ENCODE measurements around the gene TMEM245.
"Not testable (repeated sequence)": the region's sequence is repeated elsewhere in the genome, so short reads cannot be mapped to it uniquely, and the experiment has no call there.

Gene TMEM245

DNA sequence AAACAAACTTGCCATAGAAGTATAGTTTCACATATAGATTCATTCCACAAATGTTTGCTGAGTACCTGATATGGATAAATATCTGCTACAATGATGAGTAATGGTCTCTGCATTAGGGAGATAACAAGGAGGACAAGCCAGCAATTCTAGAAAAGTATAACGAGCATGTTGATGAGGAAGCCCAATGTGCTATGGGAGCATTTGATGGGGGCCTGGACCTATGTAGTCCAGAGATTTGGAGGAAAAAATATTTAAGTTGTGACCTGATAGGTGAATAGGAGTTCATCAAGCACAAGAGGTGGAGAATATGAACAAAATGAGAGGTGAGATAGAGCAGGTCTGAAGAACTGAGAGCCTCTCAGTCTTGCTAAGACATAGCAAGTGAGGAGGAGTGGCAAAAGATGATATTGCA is 14.4 kb upstream of the TMEM245 start:
- H3K27ac ChIP-seq, result no peak overlapping the region
- DNase-seq (ENCODE audit: low read depth, low spot score), result no peak

GRCh38 chr9:109133533-109133932 is 13.8 kb upstream of the TMEM245 start:
- H3K27ac ChIP-seq, result no peak overlapping the region
- DNase-seq (ENCODE audit: low read depth, low spot score), result no peak

- no peak for DNase-seq (ENCODE audit: low read depth, low spot score)
These were observed 12.8 kb upstream of the TMEM245 start for GRCh38 chr9:109132567-109133021.

GRCh38 chr9:109129470-109130197 is 9.9 kb upstream of the TMEM245 start:
- DNase-seq (ENCODE audit: low read depth, low spot score), result no peak
- no peak overlapping the region for H3K27ac ChIP-seq

More at GRCh38 chr9:109132567-109133021, 12.8 kb upstream of the TMEM245 start:
- no peak overlapping the region for H3K27ac ChIP-seq

DNA sequence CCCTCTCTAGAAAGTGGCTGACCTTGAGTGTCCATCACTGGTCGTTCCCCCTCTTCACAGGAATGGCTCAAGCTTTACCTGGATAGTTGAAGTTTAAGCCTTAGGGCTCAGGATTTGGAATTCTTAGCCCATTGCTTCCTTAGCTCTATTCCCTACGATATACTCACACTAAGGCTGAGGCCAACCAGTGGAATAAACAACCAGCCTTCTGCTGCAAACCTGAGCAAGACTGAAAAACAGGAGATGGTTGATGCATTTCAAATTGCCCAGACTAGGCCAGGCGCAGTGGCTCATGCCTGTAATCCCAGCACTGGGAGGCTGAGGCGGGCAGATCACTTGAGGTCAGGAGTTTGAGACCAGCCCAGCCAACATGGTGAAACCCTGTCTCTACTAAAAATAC is 6.9 kb upstream of the TMEM245 start:
- DNase-seq (ENCODE audit: low read depth, low spot score); H3K27ac ChIP-seq: not testable (repeated sequence)

DNA sequence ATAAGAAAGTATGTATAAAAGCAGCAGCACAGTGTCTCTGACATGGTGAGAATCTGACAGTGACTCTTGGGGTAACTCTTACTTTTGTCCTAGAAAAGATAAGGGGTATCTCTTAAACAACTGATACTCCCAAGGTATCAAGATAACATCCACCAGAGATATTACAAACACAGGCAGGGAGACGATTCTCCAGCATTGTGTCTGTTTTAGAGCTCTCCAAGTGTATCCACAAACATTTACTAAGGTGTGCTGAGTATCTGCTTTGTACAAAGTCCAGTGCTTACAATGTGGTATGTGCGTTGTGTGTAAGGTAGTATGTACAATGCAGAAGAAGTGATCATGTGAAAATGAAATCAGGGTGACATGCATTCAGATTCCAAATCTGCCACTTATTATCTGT is 4.4 kb upstream of the TMEM245 start:
- no peak for DNase-seq (ENCODE audit: low read depth, low spot score)
- no peak overlapping the region for H3K27ac ChIP-seq

- no peak for DNase-seq (ENCODE audit: low read depth, low spot score)
- no peak overlapping the region for H3K27ac ChIP-seq
These were observed 3.2 kb upstream of the TMEM245 start for GRCh38 chr9:109122726-109123621.

DNA sequence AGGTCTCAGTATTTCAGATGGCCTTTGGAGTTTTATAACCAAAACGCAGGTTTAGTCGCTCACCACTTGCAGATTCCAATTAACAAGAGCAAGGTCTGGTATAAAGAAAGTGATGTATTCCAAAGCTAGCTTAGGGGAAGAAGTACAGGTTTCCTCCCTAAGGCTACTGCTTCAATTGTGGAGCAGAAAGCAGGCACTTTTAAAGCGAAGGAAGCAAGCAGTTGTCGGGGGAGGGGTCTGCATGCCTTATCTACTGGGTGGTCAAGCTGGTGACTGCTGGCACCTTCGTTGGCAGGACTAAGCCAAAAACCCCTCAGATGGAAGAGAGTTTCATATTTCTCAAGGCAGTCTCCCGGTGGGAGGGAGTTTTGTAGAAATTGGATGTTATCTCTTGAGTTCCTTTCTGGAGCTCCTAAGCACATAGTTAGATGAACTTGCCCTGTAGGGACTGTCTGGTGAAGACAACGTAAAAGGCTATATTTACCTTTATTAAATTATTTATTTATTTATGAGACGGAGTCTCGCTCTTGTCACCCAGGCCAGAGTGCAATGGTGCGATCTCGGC is 1.6 kb upstream of the TMEM245 start:
- no peak for DNase-seq (ENCODE audit: low read depth, low spot score)
- no peak overlapping the region for H3K27ac ChIP-seq

- H3K27ac ChIP-seq, result no peak overlapping the region
- DNase-seq (ENCODE audit: low read depth, low spot score), result no peak
These were observed 550 bp upstream of the TMEM245 start for GRCh38 chr9:109120204-109120789.

DNA sequence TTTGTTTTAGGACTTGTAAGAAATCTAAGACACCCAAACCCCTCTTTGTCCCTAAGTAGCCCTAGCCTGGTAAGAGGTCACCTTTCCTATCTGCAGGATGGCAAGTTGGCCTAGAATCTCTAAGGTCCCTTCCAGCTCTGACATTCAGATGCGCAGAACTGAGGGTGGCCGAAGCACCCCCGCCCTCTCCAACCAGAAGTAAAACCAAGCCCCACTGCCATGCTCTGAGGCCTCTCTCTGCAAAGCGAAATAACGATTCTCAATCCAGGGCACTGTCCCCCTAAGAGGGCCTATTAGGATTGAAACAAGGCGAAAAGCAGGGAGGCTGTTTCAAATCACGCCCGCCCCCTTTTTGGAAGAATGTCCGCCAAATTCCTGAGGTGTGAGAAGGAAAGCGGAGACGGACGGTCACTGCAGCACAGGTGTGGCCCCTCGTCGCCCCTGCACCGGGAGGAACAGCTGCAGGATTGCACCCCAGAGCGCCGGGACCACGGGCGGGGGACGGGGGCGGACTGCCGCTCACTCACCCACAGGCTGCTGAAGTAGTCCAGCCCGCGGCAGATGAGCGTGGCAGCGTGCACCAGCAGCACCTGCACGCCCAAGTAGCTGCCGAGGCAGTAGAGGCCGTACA is 824 bp downstream of the TMEM245 start:
- no peak for DNase-seq (ENCODE audit: low read depth, low spot score)
- H3K27ac ChIP-seq, result peak overlapping the region; percentile 78

DNA sequence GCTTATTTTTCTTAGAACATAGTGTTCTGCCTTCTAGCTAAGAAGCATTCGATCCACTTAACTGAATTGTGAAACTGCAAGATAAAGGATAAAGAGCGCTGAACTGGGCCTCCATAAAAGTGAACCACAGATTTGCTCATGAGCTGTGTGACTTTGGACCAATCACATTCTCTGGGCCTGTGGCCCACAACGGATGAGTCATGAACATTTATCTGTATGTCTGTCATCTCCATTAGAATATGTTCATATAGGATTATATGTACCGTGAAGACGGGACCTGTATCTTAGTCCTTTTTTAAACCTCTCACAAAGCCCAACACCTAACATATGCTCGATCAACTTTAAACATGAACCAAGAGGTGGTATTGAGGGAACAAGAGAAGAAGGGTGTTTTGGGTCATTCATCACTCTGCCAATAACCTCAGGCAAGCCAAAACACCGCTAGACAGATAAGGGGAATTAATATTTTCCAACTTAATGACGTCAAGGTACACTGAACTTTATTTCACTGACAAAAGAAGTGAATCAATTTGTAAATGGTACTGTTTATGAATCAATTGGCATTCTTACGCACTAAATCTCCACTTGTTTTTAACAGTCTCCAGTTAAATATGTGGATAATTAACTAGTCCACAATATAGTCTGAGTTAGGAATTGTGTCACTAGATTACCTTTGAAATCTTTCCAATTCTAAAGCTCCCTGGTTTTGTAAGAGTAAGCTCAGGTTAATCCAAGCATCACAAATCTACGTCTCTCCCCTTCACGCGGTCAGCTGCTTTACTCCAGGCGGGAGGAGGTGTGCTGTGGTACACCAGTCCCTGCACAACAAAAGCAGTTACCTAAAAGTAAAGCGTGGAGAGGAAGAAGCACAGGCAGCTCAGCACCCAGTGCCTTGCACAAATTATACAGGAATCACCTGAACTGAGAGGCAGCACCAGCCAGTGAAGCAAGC is 1.6 kb downstream of the TMEM245 start:
- H3K27ac ChIP-seq, result peak overlapping the region; percentile 78
- DNase-seq (ENCODE audit: low read depth, low spot score), result peak; percentile 78

DNA sequence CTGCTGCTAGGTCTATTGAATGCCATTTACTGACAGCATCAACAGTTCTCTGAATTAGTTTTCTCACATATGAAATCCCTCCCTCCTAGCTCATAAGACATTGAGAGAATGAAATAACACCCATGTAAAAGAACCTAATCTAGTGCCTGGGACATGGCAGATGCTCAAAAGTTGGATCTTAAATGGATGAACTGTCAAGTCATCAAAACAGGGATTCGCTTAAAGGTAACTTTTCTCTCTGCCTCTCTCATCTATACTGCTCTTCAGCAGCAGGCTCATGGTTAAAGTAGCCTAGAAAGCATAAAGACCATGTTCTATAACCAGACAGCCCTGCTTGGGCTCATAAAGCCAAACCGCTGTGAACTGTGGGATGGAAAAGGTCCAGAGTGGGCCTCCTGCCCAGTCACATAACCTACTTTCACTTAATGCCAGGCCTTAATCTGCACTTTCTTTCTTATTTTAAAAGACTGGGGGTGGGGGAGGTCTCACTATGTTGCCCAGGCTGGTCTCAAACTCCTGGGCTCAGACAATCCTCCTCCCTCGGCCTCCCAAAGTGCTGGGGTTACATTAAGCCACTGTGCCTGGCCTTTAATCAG is 3.7 kb downstream of the TMEM245 start:
- DNase-seq (ENCODE audit: low read depth, low spot score), result no peak
- H3K27ac ChIP-seq, result peak overlapping the region; percentile 90

DNA sequence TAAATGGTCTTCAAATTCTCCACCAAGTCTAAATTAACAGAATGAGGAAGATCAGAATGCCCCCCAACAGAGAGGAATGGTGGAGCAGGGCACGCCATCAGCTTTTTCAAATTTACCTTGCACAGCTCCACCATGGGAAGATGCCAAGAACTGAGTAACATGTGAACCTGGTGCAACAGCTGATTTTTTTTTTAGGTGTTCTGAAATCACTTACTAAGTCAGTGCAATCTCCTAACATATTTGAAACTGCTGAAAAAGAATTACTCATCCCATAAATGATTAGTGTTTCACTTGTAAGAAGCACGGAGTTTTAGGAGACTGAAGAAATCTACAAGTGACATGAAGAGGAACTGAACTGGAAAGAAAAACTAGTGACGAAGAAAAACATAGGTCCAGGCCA is 5.1 kb downstream of the TMEM245 start:
- peak; percentile 62 for DNase-seq (ENCODE audit: low read depth, low spot score)
- H3K27ac ChIP-seq, result peak overlapping the region; percentile 90

DNA sequence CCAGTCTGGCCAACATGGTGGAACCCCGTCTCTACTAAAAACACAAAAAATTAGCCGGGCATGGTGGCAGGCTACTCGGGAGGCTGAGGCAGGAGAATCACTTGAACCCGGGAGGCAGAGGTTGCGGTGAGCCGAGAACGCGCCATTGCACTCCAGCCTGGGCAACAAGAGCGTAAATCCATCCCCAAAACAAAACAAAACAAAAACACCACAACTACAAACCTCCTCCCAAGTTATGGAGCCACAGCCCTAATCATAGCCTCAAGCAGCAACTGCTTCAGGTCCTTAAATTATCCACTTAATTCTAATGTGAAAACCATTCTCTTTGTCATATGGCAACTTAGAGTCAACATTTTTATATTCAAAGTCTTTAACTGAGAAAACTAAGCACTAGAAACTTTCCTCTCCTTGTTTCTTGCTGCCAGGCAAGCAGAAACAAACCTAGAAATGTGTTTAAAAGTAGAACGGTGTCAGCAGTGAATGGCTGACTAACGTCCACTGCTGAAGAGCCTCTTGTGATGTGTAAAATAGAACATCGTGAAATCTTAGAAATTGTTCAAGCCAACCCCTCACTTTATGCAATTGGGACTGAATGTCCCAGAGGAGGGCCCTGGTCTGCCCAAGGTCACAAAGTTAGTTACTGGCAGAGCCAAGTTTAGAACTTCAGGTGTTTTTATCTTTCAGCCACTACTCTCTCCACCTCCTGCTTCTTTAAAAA is 5.7 kb downstream of the TMEM245 start:
- no peak for DNase-seq (ENCODE audit: low read depth, low spot score)
- H3K27ac ChIP-seq, result peak overlapping the region; percentile 90

DNA sequence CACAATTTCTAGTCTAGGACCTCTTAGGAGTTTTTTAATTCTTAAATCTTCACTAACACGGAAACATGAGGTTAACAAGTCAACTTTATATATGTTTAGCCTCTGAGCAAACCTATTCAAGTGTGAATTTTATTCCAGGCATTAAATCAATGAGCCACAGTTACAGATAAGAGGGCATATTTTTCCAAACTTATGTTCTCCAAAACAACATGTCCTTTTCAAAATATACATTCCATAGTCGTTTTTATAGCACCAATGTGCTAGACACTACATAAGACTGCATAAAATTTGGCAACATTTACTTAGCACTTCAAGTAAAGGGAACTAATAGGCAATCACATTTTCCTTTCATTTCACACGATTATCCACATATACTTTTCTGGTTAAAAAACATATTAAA is 6.5 kb downstream of the TMEM245 start:
- no peak overlapping the region for H3K27ac ChIP-seq
- DNase-seq (ENCODE audit: low read depth, low spot score), result no peak

GRCh38 chr9:109110329-109111021 is 9.3 kb downstream of the TMEM245 start:
- H3K27ac ChIP-seq, result peak overlapping the region; percentile 82
- no peak for DNase-seq (ENCODE audit: low read depth, low spot score)

- H3K27ac ChIP-seq, result peak overlapping the region; percentile 82
- no peak for DNase-seq (ENCODE audit: low read depth, low spot score)
These were observed 9.8 kb downstream of the TMEM245 start for GRCh38 chr9:109109967-109110328.

DNA sequence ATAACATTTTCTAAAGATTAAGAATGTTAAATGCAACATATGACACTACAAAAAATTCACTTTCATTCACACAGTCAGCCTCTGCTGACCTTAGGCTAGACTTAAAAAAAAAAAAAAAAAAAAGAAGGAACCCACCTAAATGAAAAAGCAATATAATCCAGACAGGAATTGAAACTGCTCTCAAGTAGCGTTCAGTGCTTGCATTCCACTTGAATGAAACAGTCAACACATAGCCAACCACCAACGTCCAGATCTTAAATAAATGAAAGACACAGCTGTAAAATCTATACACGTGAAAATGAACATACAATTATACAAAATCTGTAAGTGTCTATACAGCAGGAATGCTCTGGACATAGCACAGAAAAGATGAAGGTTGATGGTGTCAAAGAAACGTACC is 11.4 kb downstream of the TMEM245 start:
- DNase-seq (ENCODE audit: low read depth, low spot score), result no peak
- H3K27ac ChIP-seq, result peak overlapping the region; percentile 82
